ENCODE data around the gene GPR160.

GPR160 gene

DNA sequence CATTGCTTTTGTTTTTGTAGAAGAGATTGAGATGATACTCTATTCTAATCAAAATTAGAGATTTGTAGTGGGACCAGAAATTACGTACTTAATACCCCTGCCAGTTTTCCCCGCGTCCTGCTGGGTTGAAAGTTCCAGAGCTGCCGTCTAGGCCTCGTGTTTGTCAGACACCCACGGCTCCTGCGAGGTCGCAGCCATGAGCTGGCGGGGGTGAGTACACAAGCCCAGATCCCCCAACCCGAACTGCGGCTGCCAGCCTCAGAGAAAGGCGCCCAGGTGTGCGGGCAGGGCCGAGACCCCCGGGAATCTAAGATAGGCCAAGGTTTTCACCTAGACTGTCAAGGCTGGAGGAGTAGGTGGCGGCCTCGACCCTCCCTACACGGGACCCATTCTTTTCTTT, 26.3 kb downstream of the GPR160 start:
- H3K4me3 ChIP-seq (ENCODE audit: low read depth, low read length): no peak overlapping the region
- TF ChIP-seq, protein P1, sequence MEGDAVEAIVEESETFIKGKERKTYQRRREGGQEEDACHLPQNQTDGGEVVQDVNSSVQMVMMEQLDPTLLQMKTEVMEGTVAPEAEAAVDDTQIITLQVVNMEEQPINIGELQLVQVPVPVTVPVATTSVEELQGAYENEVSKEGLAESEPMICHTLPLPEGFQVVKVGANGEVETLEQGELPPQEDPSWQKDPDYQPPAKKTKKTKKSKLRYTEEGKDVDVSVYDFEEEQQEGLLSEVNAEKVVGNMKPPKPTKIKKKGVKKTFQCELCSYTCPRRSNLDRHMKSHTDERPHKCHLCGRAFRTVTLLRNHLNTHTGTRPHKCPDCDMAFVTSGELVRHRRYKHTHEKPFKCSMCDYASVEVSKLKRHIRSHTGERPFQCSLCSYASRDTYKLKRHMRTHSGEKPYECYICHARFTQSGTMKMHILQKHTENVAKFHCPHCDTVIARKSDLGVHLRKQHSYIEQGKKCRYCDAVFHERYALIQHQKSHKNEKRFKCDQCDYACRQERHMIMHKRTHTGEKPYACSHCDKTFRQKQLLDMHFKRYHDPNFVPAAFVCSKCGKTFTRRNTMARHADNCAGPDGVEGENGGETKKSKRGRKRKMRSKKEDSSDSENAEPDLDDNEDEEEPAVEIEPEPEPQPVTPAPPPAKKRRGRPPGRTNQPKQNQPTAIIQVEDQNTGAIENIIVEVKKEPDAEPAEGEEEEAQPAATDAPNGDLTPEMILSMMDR (IDR thresholded peaks at IDR 0.05; ENCODE audit: low read depth, low read length): no peak

DNA sequence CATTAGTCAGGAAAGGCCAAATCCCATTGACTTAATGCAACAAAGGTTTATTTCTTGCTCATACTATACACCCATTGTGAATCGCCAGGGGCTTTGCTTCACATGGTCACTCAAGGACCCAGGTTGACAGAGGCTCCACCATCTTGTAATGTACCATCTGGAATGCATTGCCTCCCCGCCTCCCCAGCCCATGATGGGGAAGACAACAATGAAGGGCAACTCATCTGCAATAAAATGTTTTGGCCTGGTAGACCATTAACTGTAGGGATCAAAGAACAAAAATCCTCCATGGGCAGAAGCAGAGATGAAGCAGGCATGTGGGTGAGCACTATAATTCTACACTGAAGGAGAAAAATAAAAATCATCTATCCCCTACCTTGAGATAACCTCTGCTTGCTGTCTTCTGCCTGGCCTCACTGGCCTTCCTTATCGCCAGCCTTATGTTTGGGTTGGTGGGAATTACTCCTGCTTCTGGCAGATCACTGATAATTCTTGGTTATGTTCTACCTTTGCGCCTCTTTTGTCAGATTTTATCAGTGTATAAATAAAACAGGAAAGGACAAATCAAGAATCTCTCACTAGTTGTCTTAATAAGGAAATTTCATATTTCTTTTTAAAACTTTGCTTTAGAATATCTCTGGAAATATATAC, 37.8 kb downstream of the GPR160 start:
- no peak overlapping the region for H3K4me3 ChIP-seq (ENCODE audit: low read depth, low read length)
- TF ChIP-seq, protein P1 (IDR thresholded peaks at IDR 0.05; ENCODE audit: low read depth, low read length): no peak

DNA sequence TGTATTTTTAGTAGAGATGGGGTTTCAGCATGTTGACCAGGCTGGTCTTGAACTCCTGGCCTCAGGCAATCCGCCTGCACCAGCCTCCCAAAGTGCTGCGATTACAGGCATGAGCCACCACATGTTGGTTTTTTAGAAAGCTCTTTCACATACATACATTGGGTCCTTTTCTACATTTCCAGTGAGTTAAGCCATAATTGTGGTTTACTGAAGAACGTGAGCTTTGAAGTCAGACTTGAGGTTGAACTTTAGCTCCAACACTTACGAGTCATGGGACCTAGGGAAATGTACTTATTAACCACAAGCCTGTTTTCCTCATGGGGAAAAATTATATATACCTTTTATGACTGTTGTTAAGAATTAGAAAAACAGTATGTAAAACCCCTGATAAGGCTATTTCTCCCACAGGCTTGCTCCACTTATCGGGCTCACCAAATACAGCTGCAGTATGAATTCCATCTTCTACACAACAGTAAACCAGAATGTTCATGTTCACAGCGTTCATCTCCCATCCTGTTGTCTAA, 39.0 kb downstream of the GPR160 start:
- H3K4me3 ChIP-seq (ENCODE audit: low read depth, low read length): no peak overlapping the region
- TF ChIP-seq, protein P1 (IDR thresholded peaks at IDR 0.05; ENCODE audit: low read depth, low read length): no peak

DNA sequence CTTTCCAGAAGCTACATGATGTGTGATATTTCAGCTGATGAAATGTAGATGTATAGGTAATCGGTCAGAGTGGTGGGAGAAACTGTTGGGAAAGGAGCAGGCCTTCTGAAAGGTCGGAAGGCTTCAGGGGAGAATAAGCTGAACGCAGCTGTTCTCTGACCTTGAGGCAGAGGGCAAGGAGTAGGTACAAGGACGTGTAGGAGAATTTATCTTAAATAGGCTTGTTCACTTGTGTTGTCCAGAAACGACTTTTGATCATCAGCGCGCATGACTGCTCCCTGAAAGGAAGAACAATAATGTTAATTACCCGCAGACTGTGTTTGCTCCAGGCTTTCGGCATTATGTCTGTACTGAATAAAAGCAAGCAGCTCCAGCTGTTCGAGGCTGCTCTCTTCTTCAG, 39.6 kb downstream of the GPR160 start:
- TF ChIP-seq, protein P1 (IDR thresholded peaks at IDR 0.05; ENCODE audit: low read depth, low read length): no peak
- H3K4me3 ChIP-seq (ENCODE audit: low read depth, low read length): no peak overlapping the region

DNA sequence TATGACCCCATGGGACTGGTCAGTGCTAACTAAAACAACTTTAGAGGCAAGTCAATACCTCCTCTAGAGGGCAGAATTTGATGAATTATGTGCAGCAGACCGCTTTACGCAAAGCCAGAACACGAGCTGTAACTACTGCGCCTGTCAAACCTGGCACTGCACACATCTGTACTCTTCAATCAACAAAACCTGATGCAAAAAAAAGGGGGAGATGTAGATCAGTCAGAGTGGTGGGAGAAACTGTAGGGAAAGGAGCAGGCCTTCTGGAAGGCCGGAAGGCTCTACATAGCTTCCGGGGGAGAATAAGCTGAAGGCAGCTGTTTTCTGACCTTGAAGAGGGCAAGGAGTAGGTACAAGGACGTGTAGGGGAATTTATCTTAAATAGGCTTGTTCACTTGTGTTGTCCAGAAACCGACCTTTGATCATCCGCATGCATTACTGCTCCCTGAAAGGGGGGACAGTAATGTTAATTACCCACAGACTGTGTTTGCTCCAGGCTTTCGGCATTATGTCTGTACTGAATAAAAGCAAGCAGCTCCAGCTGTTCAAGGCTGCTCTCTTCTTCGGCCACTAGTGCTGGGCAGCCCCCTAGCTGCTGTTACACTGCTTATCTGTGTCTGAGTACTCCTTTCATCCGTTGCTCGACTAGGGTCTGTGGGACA, 41.0 kb downstream of the GPR160 start:
- no peak overlapping the region for H3K4me3 ChIP-seq (ENCODE audit: low read depth, low read length)
- TF ChIP-seq, protein P1 (IDR thresholded peaks at IDR 0.05; ENCODE audit: low read depth, low read length): no peak

DNA sequence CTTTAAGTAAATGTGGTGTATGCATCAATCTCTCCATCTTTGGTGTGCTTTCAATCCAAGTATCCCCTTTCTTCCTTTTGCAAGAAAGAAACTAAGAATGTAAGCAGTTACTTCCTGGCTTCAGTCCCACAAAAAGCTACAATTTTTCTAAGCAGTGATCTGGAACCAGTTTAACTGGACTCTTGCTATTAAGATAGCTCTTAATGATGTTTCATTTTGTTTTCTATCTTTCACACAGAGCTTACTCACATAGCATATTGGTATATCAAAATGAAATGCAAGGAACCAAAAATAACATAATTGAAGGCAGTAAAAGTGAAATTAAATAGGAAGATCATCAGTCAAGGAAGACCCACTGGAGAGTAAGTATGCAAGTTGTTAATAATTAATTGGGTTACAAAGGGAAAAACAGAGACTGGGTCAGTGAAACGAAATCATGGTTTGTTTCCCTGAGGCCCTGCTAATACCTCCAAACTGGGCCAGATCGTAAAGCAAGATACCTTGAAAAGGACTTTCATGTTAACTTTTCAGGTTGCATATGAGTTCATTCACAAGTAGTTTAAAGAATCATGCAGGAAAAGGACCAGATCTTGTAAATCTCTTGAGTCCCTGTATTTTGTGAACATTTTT, 41.9 kb downstream of the GPR160 start:
- TF ChIP-seq, protein P1 (IDR thresholded peaks at IDR 0.05; ENCODE audit: low read depth, low read length): no peak
- H3K4me3 ChIP-seq (ENCODE audit: low read depth, low read length): no peak overlapping the region

DNA sequence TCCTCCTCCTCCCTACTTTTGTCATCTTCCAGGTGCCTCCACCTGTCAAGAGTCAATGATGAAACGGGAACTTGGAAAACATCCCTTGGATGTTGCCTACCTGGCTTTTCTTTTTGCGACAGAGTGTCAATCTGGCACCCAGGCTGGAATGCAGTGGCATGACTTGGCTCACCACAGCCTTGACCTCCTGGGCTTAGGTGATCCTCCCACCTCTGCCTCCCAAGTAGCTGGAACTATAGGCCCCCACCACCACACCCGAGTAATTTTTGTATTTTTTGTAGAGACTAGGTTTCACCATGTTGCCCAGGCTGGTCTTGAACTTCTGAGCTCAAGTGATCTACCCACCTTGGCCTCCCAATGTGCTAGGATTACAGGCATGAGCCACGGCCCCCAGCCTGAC, 42.8 kb downstream of the GPR160 start:
- H3K4me3 ChIP-seq (ENCODE audit: low read depth, low read length): no peak overlapping the region
- TF ChIP-seq, protein P1 (IDR thresholded peaks at IDR 0.05; ENCODE audit: low read depth, low read length): no peak
